HepG2 (cell line): ENCODE data around the gene PEMT. TPM values are rescaled to one million over a fixed set of nuclear protein-coding genes. Genes with fewer than 3 reads are reported as not detected.

Experiments used
- ATF5 ChIP-seq: sonication (generic); formaldehyde crosslinking; IDR thresholded peaks from 2 replicates; pipeline ENCODE4 v1.4.0; 2020; ENCODE audit warnings: mild to moderate bottlenecking, low read depth, missing genetic modification reagents
- CHD4 ChIP-seq: fragments of 200-600 bp; sonication (generic); IDR thresholded peaks from 2 replicates; pipeline ENCODE4 v1.7.0; 2017; ENCODE audit warnings: mild to moderate bottlenecking, low read length, borderline replicate concordance
- HIVEP1 ChIP-seq: sonication (generic); formaldehyde crosslinking; IDR thresholded peaks from 2 replicates; pipeline ENCODE4 v1.4.0; 2020; ENCODE audit warnings: mild to moderate bottlenecking, missing genetic modification reagents
- HNF1B ChIP-seq: sonication (generic); formaldehyde crosslinking; IDR thresholded peaks from 2 replicates; pipeline ENCODE4 v1.5.1; 2020; ENCODE audit warnings: mild to moderate bottlenecking, moderate library complexity, missing genetic modification reagents
- MBD4 ChIP-seq: IDR thresholded peaks from 2 replicates; pipeline ENCODE4 v1.6.1; 2012; ENCODE audit warnings: low read length, inconsistent platforms, borderline replicate concordance
- MED13 ChIP-seq: sonication (generic); formaldehyde crosslinking; IDR thresholded peaks from 2 replicates; pipeline ENCODE4 v1.5.0; 2020; ENCODE audit warnings: missing genetic modification reagents
- MIER2 ChIP-seq: IDR thresholded peaks from 2 replicates; pipeline ENCODE4 v1.6.1; 2016; ENCODE audit warnings: missing biosample characterization, missing genetic modification reagents
- PBX2 ChIP-seq: IDR thresholded peaks from 2 replicates; pipeline ENCODE4 v1.6.1; 2016; ENCODE audit warnings: control low read depth
- POGZ ChIP-seq: sonication (generic); formaldehyde crosslinking; IDR thresholded peaks from 2 replicates; pipeline ENCODE4 v1.4.0; 2020; ENCODE audit warnings: mild to moderate bottlenecking, missing genetic modification reagents
- RCOR2 ChIP-seq: IDR thresholded peaks from 2 replicates; pipeline ENCODE4 v1.6.1; 2016; ENCODE audit warnings: missing biosample characterization, missing genetic modification reagents
- SNAPC4 ChIP-seq: sonication (generic); formaldehyde crosslinking; IDR thresholded peaks from 2 replicates; pipeline ENCODE4 v1.4.0; 2020; ENCODE audit warnings: mild to moderate bottlenecking, missing genetic modification reagents
- SOX6 ChIP-seq, 2 experiments: fragments of 450-650 bp in 1 of 2; sonication (generic) in 1 of 2; formaldehyde crosslinking in 1 of 2; IDR thresholded peaks; 2 replicates each; pipeline versions ENCODE4 v1.4.0 to v1.6.1; 2017 to 2020; ENCODE audit warnings: antibody characterized with exemption in 1 of 2, mild to moderate bottlenecking in 1 of 2, missing genetic modification reagents in 1 of 2
- ZBTB42 ChIP-seq: sonication (generic); formaldehyde crosslinking; IDR thresholded peaks from 2 replicates; pipeline ENCODE4 v1.5.0; 2020; ENCODE audit warnings: mild to moderate bottlenecking, missing genetic modification reagents
- ZIK1 ChIP-seq: sonication (generic); formaldehyde crosslinking; IDR thresholded peaks from 2 replicates; pipeline ENCODE4 v1.5.0; 2020; ENCODE audit warnings: mild to moderate bottlenecking, low read depth, missing genetic modification reagents, borderline replicate concordance
- ZNF660 ChIP-seq: sonication (generic); formaldehyde crosslinking; IDR thresholded peaks from 2 replicates; pipeline ENCODE4 v1.5.1; 2020; ENCODE audit warnings: mild to moderate bottlenecking, low read depth, missing genetic modification reagents, borderline replicate concordance
- ZNF7 ChIP-seq: IDR thresholded peaks from 2 replicates; pipeline ENCODE4 v1.6.1; 2016; ENCODE audit warnings: missing biosample characterization, missing genetic modification reagents
- ZNF770 ChIP-seq: sonication (generic); formaldehyde crosslinking; IDR thresholded peaks from 2 replicates; pipeline ENCODE4 v1.5.0; 2020; ENCODE audit warnings: mild to moderate bottlenecking, missing genetic modification reagents
- ZNF883 ChIP-seq: sonication (generic); formaldehyde crosslinking; IDR thresholded peaks from 2 replicates; pipeline ENCODE4 v1.5.1; 2020; ENCODE audit warnings: mild to moderate bottlenecking, missing genetic modification reagents; ENCODE audit errors: not compliant biosample characterization
- polyA plus RNA-seq, 8 experiments: library from polyadenylated mRNA; depleted of rRNA in 3 of 8; stranded (reverse) in 7 of 8; unstranded in 1 of 8; fragments of >200 nt; fragmentation: Illumina TruSeq in 4 of 8; extraction: Trizol in 4 of 8; gene quantifications; 2 replicates each; pipeline versions ENCODE4 v1.2.1 to v1.2.3, GENCODE V29; 2011 to 2016; ENCODE audit warnings: low read depth in 4 of 8, missing spikeins in 1 of 8, mixed read lengths in 1 of 8; ENCODE audit not compliant: insufficient read depth in 1 of 8
- total RNA-seq, 5 experiments: library from RNA; depleted of rRNA; stranded (reverse); fragments of >200 nt; fragmentation: Illumina TruSeq; extraction: Trizol; gene quantifications; 2 replicates each; pipeline ENCODE4 v1.2.3, GENCODE V29; 2016; ENCODE audit warnings: low read depth in 1 of 5

Gene PEMT
- total and polyA plus RNA-seq, 2 of the 13 experiments (the other 11 are each of a cell fraction or from before 2014, with no cell fraction given), result 31.7 to 43.6 TPM

- TF ChIP-seq ZNF770 (CRISPR knock-in tag), result peak; percentile 44; the same call in 1 of the 2 replicates
- no peak for TF ChIP-seq ZBTB42 (CRISPR knock-in tag)
- TF ChIP-seq CHD4, result no peak; the same call in 1 of the 2 replicates
- TF ChIP-seq RCOR2 (CRISPR knock-in tag), result peak; percentile 62; the same call in 1 of the 2 replicates
- no peak for TF ChIP-seq ZNF660 (CRISPR knock-in tag)
- TF ChIP-seq ZNF883 (CRISPR knock-in tag), result no peak
- 0 out of 2 replicates have a peak, but pooled peaks have one; percentile 30 for TF ChIP-seq HIVEP1 (CRISPR knock-in tag)
- TF ChIP-seq POGZ (CRISPR knock-in tag), result no peak
- no peak for TF ChIP-seq MIER2 (CRISPR knock-in tag)
- TF ChIP-seq ZNF7, result no peak
- no peak for TF ChIP-seq ATF5
- TF ChIP-seq MED13 (CRISPR knock-in tag), result no peak
- TF ChIP-seq MBD4, result no peak
- no peak for TF ChIP-seq HNF1B
- no peak for TF ChIP-seq ZIK1 (CRISPR knock-in tag)
- TF ChIP-seq SNAPC4 (CRISPR knock-in tag), result no peak
- no peak for TF ChIP-seq PBX2 (CRISPR knock-in tag)
- TF ChIP-seq SOX6 (IDR thresholded peaks at IDR 0.05), result no peak
- peak; percentile 76 for TF ChIP-seq SOX6 (CRISPR knock-in tag; IDR thresholded peaks at IDR 0.05)
These were observed 19.3 kb downstream of the PEMT start (continued) for GRCh38 chr17:17572010-17572785.
